K562 (cell line): ENCODE measurements around the gene OPA3. TPM values are rescaled to one million over a fixed set of nuclear protein-coding genes. Genes with fewer than 3 reads are reported as not detected.

Source experiments
- CHD2 ChIP-seq: IDR thresholded peaks from 2 replicates; pipeline ENCODE4 v1.6.1; 2011; ENCODE audit warnings: low read depth, low read length
- CREM ChIP-seq: IDR thresholded peaks from 2 replicates; pipeline ENCODE4 v1.6.1; 2014; ENCODE audit warnings: antibody characterized with exemption, low read depth
- HDAC1 ChIP-seq, 2 experiments: fragments of 450-650 bp; IDR thresholded peaks; 2 replicates each; pipeline ENCODE4 v1.6.1; 2016 to 2017; ENCODE audit warnings: inconsistent platforms in 1 of 2, mild to moderate bottlenecking in 1 of 2, moderate library complexity in 1 of 2
- MYC ChIP-seq, 2 experiments: fragments of 250-450 bp in 1 of 2; sonication (Bioruptor Pico) in 1 of 2; IDR thresholded peaks; 2 replicates each; pipeline versions ENCODE4 v1.5.1 to v1.6.1; 2012 to 2021; ENCODE audit warnings: low read depth in 2 of 2, borderline replicate concordance in 1 of 2, improper control_type of control experiment in 1 of 2, low read length in 1 of 2, mild to moderate bottlenecking in 1 of 2, moderate library complexity in 1 of 2
- RBM17 ChIP-seq: fragments of 200-400 bp; formaldehyde crosslinking; IDR thresholded peaks from 2 replicates; pipeline ENCODE4 v1.6.1; 2017; ENCODE audit warnings: low read depth, mild to moderate bottlenecking, low read length, borderline replicate concordance
- SIN3A ChIP-seq, 2 experiments: fragments of 150-350 bp in 1 of 2; IDR thresholded peaks; 2 replicates each; pipeline ENCODE4 v1.6.1; 2011 to 2016; ENCODE audit warnings: borderline replicate concordance in 2 of 2, low read depth in 2 of 2, low read length in 2 of 2, mild to moderate bottlenecking in 2 of 2, moderate library complexity in 2 of 2; ENCODE audit not compliant: control insufficient read depth in 1 of 2
- SMC3 ChIP-seq: conservative IDR thresholded peaks from 2 replicates; pipeline ENCODE4 v1.6.1; 2011; ENCODE audit warnings: low read depth, low read length, improper control_type of control experiment; ENCODE audit not compliant: insufficient read depth
- SUPT5H ChIP-seq: fragments of 450-650 bp; IDR thresholded peaks from 2 replicates; pipeline ENCODE4 v1.6.1; 2016
- TAF1 ChIP-seq: IDR thresholded peaks from 2 replicates; pipeline ENCODE4 v1.6.1; 2011; ENCODE audit warnings: mild to moderate bottlenecking, low read length, moderate library complexity; ENCODE audit not compliant: insufficient read depth, control insufficient read depth, severe bottlenecking; ENCODE audit errors: extremely low read depth
- TGIF2 ChIP-seq: sonication (generic); formaldehyde crosslinking; IDR thresholded peaks from 2 replicates; pipeline ENCODE4 v1.8.1; 2022; ENCODE audit warnings: mild to moderate bottlenecking, missing genetic modification reagents, moderate library complexity
- ZFP30 ChIP-seq: fragments of 250-450 bp; sonication (Bioruptor Pico); IDR thresholded peaks from 2 replicates; pipeline ENCODE4 v1.8.0; 2022; ENCODE audit warnings: moderate library complexity, mild to moderate bottlenecking, inconsistent platforms, borderline replicate concordance
- ZNF143 ChIP-seq: sonication (generic); formaldehyde crosslinking; IDR thresholded peaks from 2 replicates; pipeline ENCODE4 v1.9.0; 2022; ENCODE audit warnings: mild to moderate bottlenecking, missing genetic modification reagents
- ZNF197 ChIP-seq: fragments of 200-800 bp; sonication (Bioruptor generic); IDR thresholded peaks from 2 replicates; pipeline ENCODE4 v1.6.1; 2016; ENCODE audit warnings: low read depth, missing genetic modification characterization, missing compliant biosample characterization
- ZNF232 ChIP-seq: sonication (generic); formaldehyde crosslinking; IDR thresholded peaks from 2 replicates; pipeline ENCODE4 v1.8.0; 2022; ENCODE audit warnings: mild to moderate bottlenecking, missing genetic modification reagents
- ZNF384 ChIP-seq: IDR thresholded peaks from 2 replicates; pipeline ENCODE4 v1.6.1; 2012; ENCODE audit warnings: low read depth, low read length, improper control_type of control experiment
- ZNF445 ChIP-seq: fragments of 250-450 bp; sonication (Bioruptor Pico); IDR thresholded peaks from 2 replicates; pipeline ENCODE4 v1.4.0; 2020; ENCODE audit warnings: low read depth, mild to moderate bottlenecking, moderate library complexity
- ZNF699 ChIP-seq: fragments of 250-450 bp; sonication (Bioruptor Pico); IDR thresholded peaks from 2 replicates; pipeline ENCODE4 v1.8.0; 2021; ENCODE audit warnings: mild to moderate bottlenecking, moderate library complexity; ENCODE audit not compliant: insufficient replicate concordance
- ZNF79 ChIP-seq: fragments of 250-450 bp; sonication (Bioruptor Pico); IDR thresholded peaks from 2 replicates; pipeline ENCODE4 v1.4.0; 2020; ENCODE audit warnings: low read depth, mild to moderate bottlenecking, moderate library complexity
- polyA plus RNA-seq, 8 experiments: library from polyadenylated mRNA; depleted of rRNA in 4 of 8; stranded (reverse) in 5 of 8; unstranded in 3 of 8; fragments of >200 nt; fragmentation: Nextera tagmentation in 2 of 8; fragmentation: Illumina TruSeq in 1 of 8; extraction: Ambion mirVana in 2 of 8; extraction: Trizol in 1 of 8; gene quantifications; 2 replicates each; pipeline versions ENCODE4 v1.2.1 to v1.2.3, GENCODE V29; 2011 to 2014; ENCODE audit warnings: inconsistent platforms in 1 of 8, missing spikeins in 1 of 8
- total RNA-seq, 7 experiments: library from RNA; depleted of rRNA in 6 of 7; stranded (reverse); fragments of >200 nt in 6 of 7; fragmentation: Illumina TruSeq in 2 of 7; extraction: Trizol in 2 of 7; gene quantifications; 2 replicates each; pipeline versions ENCODE4 v1.2.1 to v1.2.3, GENCODE V29; 2011 to 2021; ENCODE audit warnings: low replicate concordance in 1 of 7
- TF ChIP-seq, protein P1 (sequence below): sonication (generic); formaldehyde crosslinking; IDR thresholded peaks from 2 replicates; pipeline ENCODE4 v1.8.1; 2023; ENCODE audit warnings: mild to moderate bottlenecking, missing genetic modification reagents
- TF ChIP-seq, protein P2 (sequence below): fragments of 450-650 bp; IDR thresholded peaks from 2 replicates; pipeline ENCODE4 v1.6.1; 2016
- TF ChIP-seq, protein P3 (sequence below): sonication (generic); formaldehyde crosslinking; IDR thresholded peaks from 2 replicates; pipeline ENCODE4 v1.8.0; 2022; ENCODE audit warnings: mild to moderate bottlenecking, missing genetic modification reagents
- TF ChIP-seq, protein P4 (sequence below): fragments of 200-800 bp; sonication (Bioruptor generic); IDR thresholded peaks from 2 replicates; pipeline ENCODE4 v1.6.1; 2017; ENCODE audit warnings: missing genetic modification characterization, missing compliant biosample characterization

The OPA3 gene
- total and polyA plus RNA-seq, 9 of the 15 experiments (the other 6 are each of a cell fraction or from before 2014, with no cell fraction given) = 1.4 to 18.8 (median 9.0) TPM

DNA sequence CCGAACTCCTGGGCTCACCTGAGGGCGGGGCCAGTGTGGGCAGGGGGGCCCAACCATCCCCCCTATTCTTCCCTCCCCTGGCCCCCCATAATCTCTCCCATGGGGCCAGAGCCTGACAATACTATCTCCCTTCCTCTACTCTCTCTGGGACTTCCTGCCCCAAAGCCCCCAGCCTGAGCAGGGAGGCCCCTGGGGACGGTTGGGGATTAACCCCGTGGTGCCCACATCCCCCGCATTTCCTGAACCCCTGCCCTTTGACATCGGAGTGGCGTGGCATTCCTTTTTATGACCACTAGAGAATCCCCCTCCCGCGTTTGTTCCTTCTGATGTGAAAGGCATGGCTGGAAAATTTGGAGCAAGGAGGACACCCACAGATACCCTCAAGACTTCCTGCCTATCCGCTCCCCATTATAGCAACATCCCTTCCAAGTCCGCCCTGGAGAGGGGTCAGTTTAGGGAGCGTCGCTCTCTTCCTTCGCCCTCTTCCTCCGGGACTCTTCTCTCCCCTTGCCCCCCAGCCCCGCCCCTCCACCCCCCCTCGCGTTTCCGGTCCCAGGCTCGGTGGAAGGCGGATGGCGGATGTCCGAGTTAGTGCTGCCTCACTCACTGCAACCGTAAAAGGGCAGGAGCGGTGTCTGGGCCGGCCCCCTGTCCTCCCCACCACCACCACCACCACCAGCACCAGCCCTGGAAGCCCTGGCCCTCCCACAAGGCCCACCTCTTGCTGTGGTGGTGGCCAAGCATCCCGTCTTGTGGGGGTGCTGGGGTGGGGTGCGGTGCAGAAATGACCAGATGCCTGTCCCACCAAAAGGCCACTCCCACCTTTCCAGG lies 75.5 kb downstream of the OPA3 start (continued):
- TF ChIP-seq MYC (IDR thresholded peaks at IDR 0.05; ENCODE audit: low read depth, low read length) = peak; percentile 47; the same call in 1 of the 2 replicates
- no peak for TF ChIP-seq MYC (CRISPR knock-in tag; IDR thresholded peaks at IDR 0.05; ENCODE audit: borderline replicate concordance, low read depth)
- peak; percentile 6; the same call in 1 of the 2 replicates for TF ChIP-seq CREM
- TF ChIP-seq SIN3A (IDR thresholded peaks at IDR 0.05; ENCODE audit: borderline replicate concordance in 2 of 2, control insufficient read depth in 1 of 2, low read depth in 2 of 2, low read length in 2 of 2) = peak in 1 of 2 experiments; percentile 33; a peak in 2 of 4 replicates
- TF ChIP-seq ZNF699 (CRISPR knock-in tag) = no peak
- TF ChIP-seq, protein P1, sequence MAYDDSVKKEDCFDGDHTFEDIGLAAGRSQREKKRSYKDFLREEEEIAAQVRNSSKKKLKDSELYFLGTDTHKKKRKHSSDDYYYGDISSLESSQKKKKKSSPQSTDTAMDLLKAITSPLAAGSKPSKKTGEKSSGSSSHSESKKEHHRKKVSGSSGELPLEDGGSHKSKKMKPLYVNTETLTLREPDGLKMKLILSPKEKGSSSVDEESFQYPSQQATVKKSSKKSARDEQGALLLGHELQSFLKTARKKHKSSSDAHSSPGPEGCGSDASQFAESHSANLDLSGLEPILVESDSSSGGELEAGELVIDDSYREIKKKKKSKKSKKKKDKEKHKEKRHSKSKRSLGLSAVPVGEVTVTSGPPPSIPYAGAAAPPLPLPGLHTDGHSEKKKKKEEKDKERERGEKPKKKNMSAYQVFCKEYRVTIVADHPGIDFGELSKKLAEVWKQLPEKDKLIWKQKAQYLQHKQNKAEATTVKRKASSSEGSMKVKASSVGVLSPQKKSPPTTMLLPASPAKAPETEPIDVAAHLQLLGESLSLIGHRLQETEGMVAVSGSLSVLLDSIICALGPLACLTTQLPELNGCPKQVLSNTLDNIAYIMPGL (CRISPR knock-in tag) = no peak
- no peak for TF ChIP-seq ZNF384
- no peak for TF ChIP-seq HDAC1 (IDR thresholded peaks at IDR 0.05)
- TF ChIP-seq, protein P2, sequence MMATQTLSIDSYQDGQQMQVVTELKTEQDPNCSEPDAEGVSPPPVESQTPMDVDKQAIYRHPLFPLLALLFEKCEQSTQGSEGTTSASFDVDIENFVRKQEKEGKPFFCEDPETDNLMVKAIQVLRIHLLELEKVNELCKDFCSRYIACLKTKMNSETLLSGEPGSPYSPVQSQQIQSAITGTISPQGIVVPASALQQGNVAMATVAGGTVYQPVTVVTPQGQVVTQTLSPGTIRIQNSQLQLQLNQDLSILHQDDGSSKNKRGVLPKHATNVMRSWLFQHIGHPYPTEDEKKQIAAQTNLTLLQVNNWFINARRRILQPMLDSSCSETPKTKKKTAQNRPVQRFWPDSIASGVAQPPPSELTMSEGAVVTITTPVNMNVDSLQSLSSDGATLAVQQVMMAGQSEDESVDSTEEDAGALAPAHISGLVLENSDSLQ = peak; percentile 33; the same call in 1 of the 2 replicates
- TF ChIP-seq SUPT5H = peak; percentile 60
- no peak for TF ChIP-seq ZNF197 (CRISPR knock-in tag)
- TF ChIP-seq ZNF232 (CRISPR knock-in tag) = no peak
- TF ChIP-seq TAF1 = peak; percentile 31
- TF ChIP-seq ZNF79 (CRISPR knock-in tag) = no peak
- TF ChIP-seq ZFP30 (CRISPR knock-in tag) = no peak
- TF ChIP-seq, protein P3, sequence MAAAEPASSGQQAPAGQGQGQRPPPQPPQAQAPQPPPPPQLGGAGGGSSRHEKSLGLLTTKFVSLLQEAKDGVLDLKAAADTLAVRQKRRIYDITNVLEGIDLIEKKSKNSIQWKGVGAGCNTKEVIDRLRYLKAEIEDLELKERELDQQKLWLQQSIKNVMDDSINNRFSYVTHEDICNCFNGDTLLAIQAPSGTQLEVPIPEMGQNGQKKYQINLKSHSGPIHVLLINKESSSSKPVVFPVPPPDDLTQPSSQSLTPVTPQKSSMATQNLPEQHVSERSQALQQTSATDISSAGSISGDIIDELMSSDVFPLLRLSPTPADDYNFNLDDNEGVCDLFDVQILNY = no peak
- TF ChIP-seq ZNF445 (CRISPR knock-in tag) = no peak
- TF ChIP-seq TGIF2 (CRISPR knock-in tag) = no peak
- TF ChIP-seq SMC3 = no peak
- TF ChIP-seq ZNF143 (CRISPR knock-in tag) = no peak
- TF ChIP-seq RBM17 = no peak
- TF ChIP-seq CHD2 = no peak
- TF ChIP-seq, protein P4, sequence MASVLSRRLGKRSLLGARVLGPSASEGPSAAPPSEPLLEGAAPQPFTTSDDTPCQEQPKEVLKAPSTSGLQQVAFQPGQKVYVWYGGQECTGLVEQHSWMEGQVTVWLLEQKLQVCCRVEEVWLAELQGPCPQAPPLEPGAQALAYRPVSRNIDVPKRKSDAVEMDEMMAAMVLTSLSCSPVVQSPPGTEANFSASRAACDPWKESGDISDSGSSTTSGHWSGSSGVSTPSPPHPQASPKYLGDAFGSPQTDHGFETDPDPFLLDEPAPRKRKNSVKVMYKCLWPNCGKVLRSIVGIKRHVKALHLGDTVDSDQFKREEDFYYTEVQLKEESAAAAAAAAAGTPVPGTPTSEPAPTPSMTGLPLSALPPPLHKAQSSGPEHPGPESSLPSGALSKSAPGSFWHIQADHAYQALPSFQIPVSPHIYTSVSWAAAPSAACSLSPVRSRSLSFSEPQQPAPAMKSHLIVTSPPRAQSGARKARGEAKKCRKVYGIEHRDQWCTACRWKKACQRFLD (CRISPR knock-in tag) = peak; percentile 16
